ENCODE results near the gene IST1.

IST1 gene

DNA sequence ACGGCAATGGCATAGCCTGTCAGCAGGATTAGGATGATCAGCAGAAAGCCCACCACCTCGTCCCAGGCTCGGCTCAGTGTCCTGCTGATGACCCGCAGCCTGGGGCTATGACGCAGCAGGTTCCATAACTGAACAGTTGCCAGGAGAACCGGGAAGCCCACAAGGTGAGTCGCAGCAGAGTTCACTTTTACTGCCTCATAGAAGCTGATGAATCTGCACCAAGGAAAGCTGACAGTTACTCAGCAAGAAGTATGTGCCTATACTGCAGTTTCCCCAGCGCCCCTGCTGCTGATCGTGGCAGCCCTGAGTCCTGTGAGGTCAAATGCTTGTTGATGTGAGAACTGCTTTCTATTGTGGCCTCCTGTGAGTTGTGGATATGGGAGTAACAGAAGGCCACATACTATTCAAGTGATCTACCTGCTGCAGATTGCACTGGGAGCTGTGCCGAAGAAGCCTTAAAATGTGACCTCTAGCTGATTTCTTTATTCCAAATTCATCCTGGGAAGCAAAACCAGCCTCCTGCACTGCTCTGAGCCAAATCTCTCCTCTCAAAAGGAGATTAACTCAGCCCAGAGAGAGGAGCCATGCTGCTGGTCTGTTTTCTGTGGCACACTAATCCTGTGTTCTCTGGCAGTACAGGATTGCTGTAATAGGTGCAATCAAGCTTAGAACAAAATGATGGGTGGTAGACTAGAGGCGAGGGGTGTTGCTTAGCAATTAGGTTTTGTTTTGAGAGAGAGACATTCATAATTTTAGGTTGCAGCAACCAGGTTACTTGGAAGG lies 38.8 kb downstream of the IST1 start:
- DNase-seq (ENCODE audit: low spot score), result no peak
- TF ChIP-seq, protein P1, sequence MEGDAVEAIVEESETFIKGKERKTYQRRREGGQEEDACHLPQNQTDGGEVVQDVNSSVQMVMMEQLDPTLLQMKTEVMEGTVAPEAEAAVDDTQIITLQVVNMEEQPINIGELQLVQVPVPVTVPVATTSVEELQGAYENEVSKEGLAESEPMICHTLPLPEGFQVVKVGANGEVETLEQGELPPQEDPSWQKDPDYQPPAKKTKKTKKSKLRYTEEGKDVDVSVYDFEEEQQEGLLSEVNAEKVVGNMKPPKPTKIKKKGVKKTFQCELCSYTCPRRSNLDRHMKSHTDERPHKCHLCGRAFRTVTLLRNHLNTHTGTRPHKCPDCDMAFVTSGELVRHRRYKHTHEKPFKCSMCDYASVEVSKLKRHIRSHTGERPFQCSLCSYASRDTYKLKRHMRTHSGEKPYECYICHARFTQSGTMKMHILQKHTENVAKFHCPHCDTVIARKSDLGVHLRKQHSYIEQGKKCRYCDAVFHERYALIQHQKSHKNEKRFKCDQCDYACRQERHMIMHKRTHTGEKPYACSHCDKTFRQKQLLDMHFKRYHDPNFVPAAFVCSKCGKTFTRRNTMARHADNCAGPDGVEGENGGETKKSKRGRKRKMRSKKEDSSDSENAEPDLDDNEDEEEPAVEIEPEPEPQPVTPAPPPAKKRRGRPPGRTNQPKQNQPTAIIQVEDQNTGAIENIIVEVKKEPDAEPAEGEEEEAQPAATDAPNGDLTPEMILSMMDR (IDR thresholded peaks at IDR 0.05), result no peak

DNA sequence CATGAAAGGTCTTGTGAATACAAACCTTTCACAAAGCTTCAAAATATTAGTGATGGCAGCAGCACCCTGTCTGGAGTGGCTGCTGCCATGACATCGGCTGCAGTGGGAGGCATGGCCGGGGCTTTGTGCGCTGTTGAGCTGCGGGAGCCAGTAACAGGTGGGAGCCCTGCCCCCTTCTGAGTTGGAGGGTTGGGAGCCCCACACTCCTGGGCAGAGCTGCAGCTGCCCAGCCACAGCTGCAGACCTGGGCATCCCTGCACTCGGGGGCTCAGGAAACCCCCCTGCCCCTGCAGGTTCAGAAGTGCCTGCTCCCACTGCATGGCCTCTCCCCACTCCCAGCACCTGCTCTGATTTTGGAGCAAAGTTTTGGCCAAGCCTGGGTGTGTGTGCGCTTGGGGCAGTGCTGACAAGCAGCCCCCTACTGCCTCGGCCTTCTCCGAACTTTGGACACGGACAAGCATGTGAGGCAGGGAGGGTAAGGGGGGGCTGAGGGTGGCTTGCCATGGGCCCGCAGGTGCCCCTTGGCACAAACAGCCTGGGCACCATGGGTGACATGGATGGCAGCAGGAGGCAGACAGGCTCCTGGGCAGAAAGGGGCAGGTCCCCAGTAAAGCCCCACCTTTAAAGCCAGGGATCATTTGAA lies 42.7 kb downstream of the IST1 start:
- Histone ChIP-seq H3K27ac (no peak overlapping the region), H3K4me3 (no peak overlapping the region)
- no peak for DNase-seq (ENCODE audit: low spot score)
- TF ChIP-seq, protein P1 (IDR thresholded peaks at IDR 0.05), result no peak

More for the DNA sequence above, 38.8 kb downstream of the IST1 start:
- Histone ChIP-seq H3K4me3 (no peak overlapping the region), H3K27ac (no peak overlapping the region)

DNA sequence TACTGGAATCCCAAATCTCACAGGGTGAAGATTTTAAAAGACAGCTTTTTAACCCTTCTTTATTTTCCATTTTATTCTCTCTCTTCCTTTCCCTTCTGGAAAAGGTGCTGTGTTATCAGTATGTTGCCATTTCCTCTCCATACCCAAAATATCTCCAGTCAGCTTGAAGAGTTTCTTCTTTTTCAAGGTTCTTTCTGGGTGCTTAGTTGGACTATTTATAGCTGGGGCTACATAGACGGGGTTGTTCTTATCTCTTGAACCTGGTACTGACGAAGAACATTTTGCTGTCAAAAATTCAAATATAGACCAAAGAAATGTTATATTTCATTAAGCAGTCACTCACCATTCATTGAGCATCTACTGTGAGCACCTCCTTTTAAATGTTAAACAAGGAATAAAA lies 48.6 kb downstream of the IST1 start:
- Histone ChIP-seq H3K4me3 (no peak overlapping the region), H3K27ac (no peak overlapping the region)
- DNase-seq (ENCODE audit: low spot score), result no peak
- TF ChIP-seq, protein P1 (IDR thresholded peaks at IDR 0.05), result no peak

DNA sequence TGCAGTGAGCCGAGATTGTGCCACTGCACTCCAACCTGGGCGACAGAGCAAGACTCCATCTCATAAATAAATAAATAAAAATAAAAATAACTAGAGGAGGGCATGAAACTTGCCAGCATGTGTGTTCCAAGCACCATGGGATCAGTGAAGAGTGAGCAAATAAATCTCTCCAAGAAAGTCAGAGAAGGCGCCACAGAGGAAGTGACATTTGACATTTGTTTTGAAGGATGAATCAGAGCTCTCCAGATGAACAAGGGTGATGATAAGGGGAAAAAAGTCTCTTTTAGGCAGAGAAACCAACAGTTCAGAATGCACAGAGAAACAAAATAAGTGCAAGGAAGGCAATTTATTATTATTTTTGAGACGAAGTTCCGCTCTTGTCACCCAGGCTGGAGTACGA lies 50.3 kb downstream of the IST1 start:
- DNase-seq (ENCODE audit: low spot score), result no peak
- TF ChIP-seq, protein P1 (IDR thresholded peaks at IDR 0.05), result no peak
- H3K27ac ChIP-seq, result no peak overlapping the region
- H3K4me3 ChIP-seq, result no peak overlapping the region

DNA sequence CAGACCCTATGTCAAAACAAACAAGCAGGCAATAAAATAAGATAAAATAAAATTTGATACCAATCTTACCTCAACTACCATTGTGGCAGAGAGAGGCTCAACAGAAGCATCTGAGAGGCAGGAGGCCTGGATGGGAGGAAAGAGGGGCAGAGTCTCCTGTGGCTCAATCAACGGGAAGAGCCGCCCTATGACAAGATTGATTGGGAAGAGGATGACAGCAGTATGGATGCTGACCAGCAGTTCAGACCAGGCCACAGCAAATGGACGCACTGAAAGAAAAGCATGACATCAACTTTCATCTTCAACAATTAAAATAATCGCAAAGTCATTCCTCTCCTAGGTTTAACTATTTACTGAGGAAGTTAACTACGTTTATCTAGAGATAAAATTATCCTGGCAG lies 57.5 kb downstream of the IST1 start:
- Histone ChIP-seq H3K4me3 (no peak overlapping the region), H3K27ac (no peak overlapping the region)
- TF ChIP-seq, protein P1 (IDR thresholded peaks at IDR 0.05), result no peak
- no peak for DNase-seq (ENCODE audit: low spot score)

DNA sequence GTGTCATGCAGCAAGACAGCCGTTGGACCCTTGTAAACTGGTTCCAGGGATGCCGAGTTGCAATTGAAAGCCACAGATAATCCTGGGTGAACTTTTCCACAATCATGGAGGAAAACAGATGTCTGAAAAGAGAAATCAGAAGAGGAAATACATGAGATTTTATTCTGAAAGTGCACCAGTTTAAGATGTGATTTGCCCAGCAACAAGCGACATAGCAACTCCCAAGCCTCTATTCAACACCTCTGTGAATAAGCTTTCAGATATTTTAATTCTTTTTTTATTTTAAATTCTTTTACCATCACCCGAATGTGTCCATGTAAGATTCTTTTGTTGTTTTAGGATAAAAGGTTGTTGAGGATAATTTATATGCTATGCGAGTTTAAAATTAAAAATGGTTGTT lies 58.8 kb downstream of the IST1 start:
- H3K4me3 ChIP-seq, result no peak overlapping the region
- TF ChIP-seq, protein P1 (IDR thresholded peaks at IDR 0.05), result no peak

DNA sequence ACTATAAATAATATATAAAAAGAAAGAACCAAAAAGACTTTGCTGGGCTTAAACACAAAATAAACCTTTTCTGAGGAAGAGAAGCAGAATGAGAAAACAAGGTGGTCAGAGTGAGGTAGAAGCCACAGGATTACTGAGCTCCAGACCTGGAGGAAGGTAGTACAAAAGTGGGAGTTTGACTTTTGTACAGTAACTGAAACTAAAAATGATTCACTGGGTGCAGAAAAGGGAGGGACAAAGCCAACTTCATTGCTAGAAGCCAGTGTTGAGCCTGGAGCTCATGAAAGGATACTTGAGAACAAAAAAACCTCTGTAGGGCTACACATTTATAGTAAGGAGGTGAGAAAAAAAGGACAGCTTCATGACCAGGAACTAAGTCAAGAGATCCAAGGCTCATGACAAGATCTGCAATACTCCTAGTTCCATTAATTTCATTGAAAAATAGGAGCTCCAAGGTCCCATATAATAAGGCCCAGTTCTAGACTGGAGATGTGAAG lies 59.4 kb downstream of the IST1 start:
- TF ChIP-seq, protein P1 (IDR thresholded peaks at IDR 0.05), result no peak
- Histone ChIP-seq H3K4me3 (no peak overlapping the region), H3K27ac (no peak overlapping the region)

More for the DNA sequence above, 58.8 kb downstream of the IST1 start:
- H3K27ac ChIP-seq, result no peak overlapping the region
- DNase-seq (ENCODE audit: low spot score), result no peak

More for the DNA sequence above, 59.4 kb downstream of the IST1 start:
- no peak for DNase-seq (ENCODE audit: low spot score)

All from coronary artery (tissue), 2 donors.